Astrocyte of the hippocampus (primary cell): Measurements from ENCODE around the gene DSPP.

Experiments used
- DNase-seq: peaks from one replicate; pipeline ENCODE4 v3.0.0; 2011; ENCODE audit warnings: low read depth, low spot score

DSPP gene

DNA sequence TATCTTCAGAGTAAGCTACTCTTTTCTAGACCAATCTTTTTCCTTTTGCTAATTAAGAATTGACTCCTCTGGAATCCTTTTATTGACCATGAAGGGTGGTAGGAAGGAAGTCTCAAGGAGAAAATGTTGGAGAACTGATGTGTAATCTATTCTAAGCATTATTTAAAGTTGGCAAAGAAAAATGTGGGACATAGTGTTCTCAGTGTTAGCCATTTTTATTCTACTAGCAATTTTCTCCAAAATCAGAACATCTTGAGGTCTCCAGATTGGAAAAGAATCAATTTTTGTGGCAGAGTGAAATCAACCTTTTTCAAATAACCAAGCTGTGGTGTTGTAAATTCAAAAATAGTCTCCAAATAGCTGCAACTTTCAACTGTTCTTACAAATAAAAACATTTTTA, 23.3 kb downstream of the DSPP start:
- no peak for DNase-seq

DNA sequence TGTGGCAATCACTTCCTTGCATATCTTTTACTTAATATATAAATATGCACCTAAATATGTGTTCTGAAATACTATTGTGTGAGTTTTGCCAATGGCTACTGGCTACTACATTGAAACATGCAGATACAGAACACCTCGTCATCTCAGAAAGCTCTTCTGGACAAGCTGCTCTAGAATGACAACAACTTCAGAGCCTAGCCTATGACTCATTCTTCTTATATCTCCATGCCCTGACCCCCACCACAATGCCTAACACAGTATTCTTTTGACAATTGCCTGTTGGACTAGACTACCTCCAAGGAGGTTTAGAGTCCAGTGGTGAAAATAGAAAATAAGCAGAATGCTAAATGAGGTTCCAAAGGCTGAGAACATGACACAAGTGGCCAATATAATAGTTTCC, 24.1 kb downstream of the DSPP start:
- DNase-seq: peak; percentile 6

GRCh38 chr4:87633243-87633642, 24.9 kb downstream of the DSPP start:
- DNase-seq: peak; percentile 45

- DNase-seq: no peak
Observed at GRCh38 chr4:87644286-87644685, 36.0 kb downstream of the DSPP start.

DNA sequence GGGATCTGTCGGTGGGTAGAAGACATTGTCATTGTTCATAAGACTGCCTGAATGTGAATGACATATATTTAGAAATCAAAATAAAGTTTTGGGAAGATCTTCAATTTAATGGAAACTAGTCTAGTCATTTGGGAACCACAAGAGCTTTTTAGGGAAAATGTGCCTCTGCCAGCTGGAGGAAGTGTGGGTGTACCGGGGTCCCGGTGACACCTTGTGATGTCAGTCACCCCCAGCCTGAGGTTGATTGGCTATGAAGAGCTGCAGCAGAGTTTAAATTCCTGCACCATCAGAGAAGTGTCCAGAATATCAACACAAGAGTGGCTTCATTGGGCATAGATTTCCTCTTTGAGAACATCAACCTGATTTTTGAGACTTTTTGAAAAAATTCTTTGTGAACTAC, 41.7 kb downstream of the DSPP start, which contains the start of gene DMP1:
Gene DMP1, plus strand, starts transcription at position 301 of the 400 bp plus-strand sequence. CDS start 6,213 bp downstream, outside the sequence.
- DNase-seq: no peak

- no peak for DNase-seq
Observed at GRCh38 chr4:87650938-87651337, 42.6 kb downstream of the DSPP start.

- DNase-seq: no peak
Observed at GRCh38 chr4:87651941-87652340, 43.6 kb downstream of the DSPP start.

DNA sequence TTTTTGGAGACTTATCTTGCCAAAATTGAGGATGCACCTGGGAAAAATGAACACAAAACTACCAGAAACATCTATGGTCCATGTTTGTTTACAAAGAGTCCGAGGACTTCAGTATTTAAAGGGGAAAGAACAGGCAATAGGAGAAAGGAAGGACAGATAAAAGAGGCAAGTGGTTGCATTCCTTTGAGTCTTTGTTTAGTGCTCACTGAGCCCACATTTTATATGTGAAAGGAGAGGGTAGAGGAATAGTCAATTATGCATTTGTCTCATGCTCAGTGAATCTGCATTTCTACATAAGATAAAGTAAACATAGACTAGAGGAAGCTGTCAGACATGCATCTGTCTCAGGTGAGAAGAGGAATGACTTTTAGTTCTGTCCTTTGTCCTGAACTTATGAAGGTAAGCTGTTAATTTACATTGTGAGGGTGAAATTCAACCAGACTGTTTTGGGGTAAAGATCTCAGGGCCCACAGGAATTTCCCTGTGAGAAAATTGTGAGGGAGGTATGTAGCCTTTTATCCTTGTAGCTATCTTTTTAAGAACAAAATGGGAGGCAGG, 46.2 kb downstream of the DSPP start:
- no peak for DNase-seq

GRCh38 chr4:87657525-87657924, 49.2 kb downstream of the DSPP start:
- peak; percentile 75 for DNase-seq

DNA sequence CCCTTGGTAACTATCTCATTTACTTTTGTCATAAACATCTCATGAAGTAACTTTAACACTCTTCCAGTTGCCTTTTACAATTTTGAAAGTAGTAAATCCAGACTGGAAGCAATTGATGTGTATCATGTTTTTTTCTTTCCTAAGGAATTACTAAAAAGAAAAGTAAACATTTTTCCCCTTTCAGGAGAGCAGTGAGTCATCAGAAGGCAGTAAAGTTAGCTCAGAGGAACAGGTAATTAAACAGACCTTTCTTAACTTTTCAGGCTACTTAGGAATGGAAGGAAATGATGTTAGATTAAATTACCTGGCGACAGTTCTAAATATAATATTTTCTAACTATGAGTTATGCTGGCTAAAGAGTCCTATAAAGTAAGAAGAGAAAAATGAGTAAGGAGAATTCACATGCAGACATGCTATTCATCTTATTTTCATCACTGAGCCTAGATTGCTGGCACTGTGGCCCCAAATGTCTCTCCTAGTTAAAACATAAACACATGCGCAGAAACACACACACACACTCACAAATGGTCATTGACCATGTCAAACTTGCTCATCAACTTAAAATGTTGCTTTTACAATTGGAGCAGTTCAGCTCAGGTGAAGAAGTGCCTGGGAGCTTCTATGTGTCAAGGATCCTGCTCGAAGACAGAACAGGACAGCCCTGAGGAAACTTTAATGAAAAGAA, 51.1 kb downstream of the DSPP start:
- peak; percentile 30 for DNase-seq

- DNase-seq: no peak
Observed at GRCh38 chr4:87662871-87663270, 54.5 kb downstream of the DSPP start.
